K562 (cell line): ENCODE data around the gene TRIP6. TPM values are rescaled to one million over a fixed set of nuclear protein-coding genes. Genes with fewer than 3 reads are reported as not detected.
A peak's percentile ranks its signal among the peaks of the same experiment; 100 is the strongest.

Source experiments
- CBX1 ChIP-seq: sonication (generic); IDR thresholded peaks from 2 replicates; pipeline ENCODE4 v1.6.1; 2016; ENCODE audit warnings: antibody characterized with exemption, low read depth, mild to moderate bottlenecking
- NBN ChIP-seq: fragments of 450-650 bp; IDR thresholded peaks from 2 replicates; pipeline ENCODE4 v1.6.1; 2016; ENCODE audit warnings: low read depth, mild to moderate bottlenecking
- SUPT5H ChIP-seq: fragments of 450-650 bp; IDR thresholded peaks from 2 replicates; pipeline ENCODE4 v1.6.1; 2016
- ZNF143 ChIP-seq: sonication (generic); formaldehyde crosslinking; IDR thresholded peaks from 2 replicates; pipeline ENCODE4 v1.9.0; 2022; ENCODE audit warnings: mild to moderate bottlenecking, missing genetic modification reagents
- ZNF431 ChIP-seq: sonication (generic); formaldehyde crosslinking; IDR thresholded peaks from 2 replicates; pipeline ENCODE4 v1.8.0; 2022; ENCODE audit warnings: mild to moderate bottlenecking, missing genetic modification reagents
- polyA plus RNA-seq, 8 experiments: library from polyadenylated mRNA; depleted of rRNA in 4 of 8; stranded (reverse) in 5 of 8; unstranded in 3 of 8; fragments of >200 nt; fragmentation: Nextera tagmentation in 2 of 8; fragmentation: Illumina TruSeq in 1 of 8; extraction: Ambion mirVana in 2 of 8; extraction: Trizol in 1 of 8; gene quantifications; 2 replicates each; pipeline versions ENCODE4 v1.2.1 to v1.2.3, GENCODE V29; 2011 to 2014; ENCODE audit warnings: inconsistent platforms in 1 of 8, missing spikeins in 1 of 8
- total RNA-seq, 7 experiments: library from RNA; depleted of rRNA in 6 of 7; stranded (reverse); fragments of >200 nt in 6 of 7; fragmentation: Illumina TruSeq in 2 of 7; extraction: Trizol in 2 of 7; gene quantifications; 2 replicates each; pipeline versions ENCODE4 v1.2.1 to v1.2.3, GENCODE V29; 2011 to 2021; ENCODE audit warnings: low replicate concordance in 1 of 7
- TF ChIP-seq, protein P1 (sequence below): IDR thresholded peaks from 2 replicates; pipeline ENCODE4 v1.6.1; 2011; ENCODE audit warnings: borderline replicate concordance, low read depth, mild to moderate bottlenecking, moderate library complexity, low read length; ENCODE audit not compliant: insufficient read depth, poor library complexity, severe bottlenecking
- TF ChIP-seq, protein P2 (sequence below): sonication (generic); formaldehyde crosslinking; IDR thresholded peaks from 2 replicates; pipeline ENCODE4 v1.8.1; 2023; ENCODE audit warnings: missing genetic modification reagents, mild to moderate bottlenecking, borderline replicate concordance
- TF ChIP-seq, protein P3 (sequence below), 2 experiments: fragments of 200-800 bp in 1 of 2; sonication (Bioruptor generic) in 1 of 2; sonication (generic) in 1 of 2; formaldehyde crosslinking in 1 of 2; IDR thresholded peaks in 1 of 2; conservative IDR thresholded peaks in 1 of 2; 2 replicates each; pipeline versions ENCODE4 v1.5.0 to v1.6.1; 2016 to 2020; ENCODE audit warnings: missing compliant biosample characterization in 1 of 2, missing genetic modification characterization in 1 of 2, missing genetic modification reagents in 1 of 2

Gene TRIP6
- total and polyA plus RNA-seq, 9 of the 15 experiments (the other 6 are each of a cell fraction or from before 2014, with no cell fraction given) = 5.9 to 141 (median 54.0) TPM

DNA sequence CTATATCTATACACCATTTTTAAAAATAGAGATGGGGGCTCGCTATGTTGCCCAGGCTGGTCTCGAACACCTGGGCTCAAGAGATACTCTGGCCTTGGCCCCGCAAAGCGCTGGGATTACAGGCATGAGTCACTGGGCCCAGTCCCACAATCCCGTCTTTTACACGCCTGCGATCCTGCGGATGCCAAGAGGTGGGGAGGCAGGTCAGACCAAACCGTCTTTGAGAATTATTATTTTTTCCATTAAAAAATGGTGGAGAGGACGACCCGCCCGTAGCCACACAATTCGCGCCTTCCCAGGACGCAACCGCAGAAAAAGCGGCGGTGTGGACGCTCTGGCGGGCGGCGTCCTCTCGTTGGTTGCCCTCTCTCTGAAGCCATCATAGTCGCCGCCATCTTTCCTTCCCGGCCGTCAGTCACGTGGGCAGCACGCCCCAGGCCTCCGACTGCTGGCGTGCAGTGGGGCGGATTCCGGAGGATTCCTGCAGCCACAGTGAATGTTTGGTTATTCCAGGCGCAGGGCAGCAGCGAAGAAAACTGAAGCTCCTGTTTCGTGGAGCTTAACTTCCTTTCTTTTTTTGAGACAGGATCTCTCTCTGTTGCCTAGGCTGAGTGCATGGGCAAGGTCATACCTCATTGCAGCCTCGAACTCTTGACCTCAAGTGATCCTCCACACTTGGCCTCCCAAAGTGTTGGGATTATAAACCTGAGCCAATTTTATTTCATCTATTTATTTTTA is 29.9 kb upstream of the TRIP6 start (continued):
- TF ChIP-seq, protein P1, sequence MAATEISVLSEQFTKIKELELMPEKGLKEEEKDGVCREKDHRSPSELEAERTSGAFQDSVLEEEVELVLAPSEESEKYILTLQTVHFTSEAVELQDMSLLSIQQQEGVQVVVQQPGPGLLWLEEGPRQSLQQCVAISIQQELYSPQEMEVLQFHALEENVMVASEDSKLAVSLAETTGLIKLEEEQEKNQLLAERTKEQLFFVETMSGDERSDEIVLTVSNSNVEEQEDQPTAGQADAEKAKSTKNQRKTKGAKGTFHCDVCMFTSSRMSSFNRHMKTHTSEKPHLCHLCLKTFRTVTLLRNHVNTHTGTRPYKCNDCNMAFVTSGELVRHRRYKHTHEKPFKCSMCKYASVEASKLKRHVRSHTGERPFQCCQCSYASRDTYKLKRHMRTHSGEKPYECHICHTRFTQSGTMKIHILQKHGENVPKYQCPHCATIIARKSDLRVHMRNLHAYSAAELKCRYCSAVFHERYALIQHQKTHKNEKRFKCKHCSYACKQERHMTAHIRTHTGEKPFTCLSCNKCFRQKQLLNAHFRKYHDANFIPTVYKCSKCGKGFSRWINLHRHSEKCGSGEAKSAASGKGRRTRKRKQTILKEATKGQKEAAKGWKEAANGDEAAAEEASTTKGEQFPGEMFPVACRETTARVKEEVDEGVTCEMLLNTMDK = peak; percentile 51
- TF ChIP-seq, protein P2, sequence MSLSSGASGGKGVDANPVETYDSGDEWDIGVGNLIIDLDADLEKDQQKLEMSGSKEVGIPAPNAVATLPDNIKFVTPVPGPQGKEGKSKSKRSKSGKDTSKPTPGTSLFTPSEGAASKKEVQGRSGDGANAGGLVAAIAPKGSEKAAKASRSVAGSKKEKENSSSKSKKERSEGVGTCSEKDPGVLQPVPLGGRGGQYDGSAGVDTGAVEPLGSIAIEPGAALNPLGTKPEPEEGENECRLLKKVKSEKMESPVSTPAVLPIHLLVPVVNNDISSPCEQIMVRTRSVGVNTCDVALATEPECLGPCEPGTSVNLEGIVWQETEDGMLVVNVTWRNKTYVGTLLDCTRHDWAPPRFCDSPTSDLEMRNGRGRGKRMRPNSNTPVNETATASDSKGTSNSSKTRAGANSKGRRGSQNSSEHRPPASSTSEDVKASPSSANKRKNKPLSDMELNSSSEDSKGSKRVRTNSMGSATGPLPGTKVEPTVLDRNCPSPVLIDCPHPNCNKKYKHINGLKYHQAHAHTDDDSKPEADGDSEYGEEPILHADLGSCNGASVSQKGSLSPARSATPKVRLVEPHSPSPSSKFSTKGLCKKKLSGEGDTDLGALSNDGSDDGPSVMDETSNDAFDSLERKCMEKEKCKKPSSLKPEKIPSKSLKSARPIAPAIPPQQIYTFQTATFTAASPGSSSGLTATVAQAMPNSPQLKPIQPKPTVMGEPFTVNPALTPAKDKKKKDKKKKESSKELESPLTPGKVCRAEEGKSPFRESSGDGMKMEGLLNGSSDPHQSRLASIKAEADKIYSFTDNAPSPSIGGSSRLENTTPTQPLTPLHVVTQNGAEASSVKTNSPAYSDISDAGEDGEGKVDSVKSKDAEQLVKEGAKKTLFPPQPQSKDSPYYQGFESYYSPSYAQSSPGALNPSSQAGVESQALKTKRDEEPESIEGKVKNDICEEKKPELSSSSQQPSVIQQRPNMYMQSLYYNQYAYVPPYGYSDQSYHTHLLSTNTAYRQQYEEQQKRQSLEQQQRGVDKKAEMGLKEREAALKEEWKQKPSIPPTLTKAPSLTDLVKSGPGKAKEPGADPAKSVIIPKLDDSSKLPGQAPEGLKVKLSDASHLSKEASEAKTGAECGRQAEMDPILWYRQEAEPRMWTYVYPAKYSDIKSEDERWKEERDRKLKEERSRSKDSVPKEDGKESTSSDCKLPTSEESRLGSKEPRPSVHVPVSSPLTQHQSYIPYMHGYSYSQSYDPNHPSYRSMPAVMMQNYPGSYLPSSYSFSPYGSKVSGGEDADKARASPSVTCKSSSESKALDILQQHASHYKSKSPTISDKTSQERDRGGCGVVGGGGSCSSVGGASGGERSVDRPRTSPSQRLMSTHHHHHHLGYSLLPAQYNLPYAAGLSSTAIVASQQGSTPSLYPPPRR (CRISPR knock-in tag) = 0 out of 2 replicates have a peak, but pooled peaks have one; percentile 36
- TF ChIP-seq NBN = peak; percentile 73; the same call in 1 of the 2 replicates
- TF ChIP-seq ZNF431 (CRISPR knock-in tag) = peak; percentile 48; the same call in 1 of the 2 replicates
- peak; percentile 74; the same call in 1 of the 2 replicates for TF ChIP-seq CBX1
- TF ChIP-seq, protein P3, sequence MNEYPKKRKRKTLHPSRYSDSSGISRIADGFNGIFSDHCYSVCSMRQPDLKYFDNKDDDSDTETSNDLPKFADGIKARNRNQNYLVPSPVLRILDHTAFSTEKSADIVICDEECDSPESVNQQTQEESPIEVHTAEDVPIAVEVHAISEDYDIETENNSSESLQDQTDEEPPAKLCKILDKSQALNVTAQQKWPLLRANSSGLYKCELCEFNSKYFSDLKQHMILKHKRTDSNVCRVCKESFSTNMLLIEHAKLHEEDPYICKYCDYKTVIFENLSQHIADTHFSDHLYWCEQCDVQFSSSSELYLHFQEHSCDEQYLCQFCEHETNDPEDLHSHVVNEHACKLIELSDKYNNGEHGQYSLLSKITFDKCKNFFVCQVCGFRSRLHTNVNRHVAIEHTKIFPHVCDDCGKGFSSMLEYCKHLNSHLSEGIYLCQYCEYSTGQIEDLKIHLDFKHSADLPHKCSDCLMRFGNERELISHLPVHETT (CRISPR knock-in tag; conservative IDR thresholded peaks at IDR 0.05 in 1 of 2, IDR thresholded peaks at IDR 0.05 in 1 of 2) = peak in 1 of 2 experiments; percentile 88; a peak in 2 of 4 replicates
- peak; percentile 69; the same call in 1 of the 2 replicates for TF ChIP-seq SUPT5H
- no peak for TF ChIP-seq ZNF143 (CRISPR knock-in tag)
